ENCODE data around the gene RAPGEF2.

- TF ChIP-seq YY1 (IDR thresholded peaks at IDR 0.05; ENCODE audit: insufficient read depth, insufficient read length) (no peak), SUZ12 (IDR thresholded peaks at IDR 0.05; ENCODE audit: extremely low read depth, insufficient read depth, insufficient read length) (no peak), ZNF274 (IDR thresholded peaks at IDR 0.05; ENCODE audit: low read depth, low read length) (no peak)
Observed at GRCh38 chr4:159126716-159127115, 23.8 kb downstream of the RAPGEF2 start.
